ENCODE measurements around the gene CTLA4.

The CTLA4 gene

DNA sequence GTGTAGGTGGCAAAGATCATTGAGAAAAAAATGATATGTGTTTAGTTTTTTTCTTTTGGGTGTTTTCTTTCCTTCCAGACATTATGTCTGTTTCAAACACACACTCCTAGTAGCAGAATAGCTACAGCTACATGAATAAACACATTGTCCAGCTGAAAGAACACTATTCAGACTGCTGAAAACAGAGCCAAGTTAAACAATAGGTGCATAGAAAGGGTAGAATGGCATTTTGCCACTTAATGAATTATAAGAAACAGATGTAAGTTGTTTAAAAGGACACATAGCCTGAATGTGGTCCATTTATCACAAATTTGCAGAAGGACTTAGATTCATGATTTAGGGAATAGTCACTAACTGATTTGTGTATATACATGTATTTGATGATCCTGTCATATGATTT lies 20.1 kb downstream of the CTLA4 start:
- TF ChIP-seq, protein P1, sequence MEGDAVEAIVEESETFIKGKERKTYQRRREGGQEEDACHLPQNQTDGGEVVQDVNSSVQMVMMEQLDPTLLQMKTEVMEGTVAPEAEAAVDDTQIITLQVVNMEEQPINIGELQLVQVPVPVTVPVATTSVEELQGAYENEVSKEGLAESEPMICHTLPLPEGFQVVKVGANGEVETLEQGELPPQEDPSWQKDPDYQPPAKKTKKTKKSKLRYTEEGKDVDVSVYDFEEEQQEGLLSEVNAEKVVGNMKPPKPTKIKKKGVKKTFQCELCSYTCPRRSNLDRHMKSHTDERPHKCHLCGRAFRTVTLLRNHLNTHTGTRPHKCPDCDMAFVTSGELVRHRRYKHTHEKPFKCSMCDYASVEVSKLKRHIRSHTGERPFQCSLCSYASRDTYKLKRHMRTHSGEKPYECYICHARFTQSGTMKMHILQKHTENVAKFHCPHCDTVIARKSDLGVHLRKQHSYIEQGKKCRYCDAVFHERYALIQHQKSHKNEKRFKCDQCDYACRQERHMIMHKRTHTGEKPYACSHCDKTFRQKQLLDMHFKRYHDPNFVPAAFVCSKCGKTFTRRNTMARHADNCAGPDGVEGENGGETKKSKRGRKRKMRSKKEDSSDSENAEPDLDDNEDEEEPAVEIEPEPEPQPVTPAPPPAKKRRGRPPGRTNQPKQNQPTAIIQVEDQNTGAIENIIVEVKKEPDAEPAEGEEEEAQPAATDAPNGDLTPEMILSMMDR (IDR thresholded peaks at IDR 0.05; ENCODE audit: insufficient read depth, missing control alignments): no peak
- FAIRE-seq: no peak
- no peak for DNase-seq (ENCODE audit: insufficient read length, low spot score)

DNA sequence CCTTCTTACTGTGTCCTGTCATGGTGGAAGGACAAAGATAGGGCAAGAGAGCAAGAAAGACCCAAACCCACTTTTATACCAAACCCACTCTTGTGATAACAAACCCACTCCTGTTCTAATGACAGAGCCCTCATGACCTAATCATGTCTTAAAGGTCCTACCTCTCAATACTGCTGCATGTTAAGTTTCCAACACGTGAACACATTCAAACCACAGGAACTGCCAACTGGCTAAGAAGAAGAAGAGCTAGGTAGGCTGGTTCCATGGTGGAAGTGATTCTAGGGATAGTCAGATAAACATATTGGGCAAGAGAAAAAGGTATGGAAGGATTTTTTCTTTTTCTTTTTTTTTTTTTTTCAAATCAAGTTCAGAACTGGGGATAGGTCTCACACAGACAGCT lies 22.0 kb downstream of the CTLA4 start:
- TF ChIP-seq, protein P1 (IDR thresholded peaks at IDR 0.05; ENCODE audit: insufficient read depth, missing control alignments): no peak
- DNase-seq (ENCODE audit: insufficient read length, low spot score) (no peak), FAIRE-seq (no peak)

DNA sequence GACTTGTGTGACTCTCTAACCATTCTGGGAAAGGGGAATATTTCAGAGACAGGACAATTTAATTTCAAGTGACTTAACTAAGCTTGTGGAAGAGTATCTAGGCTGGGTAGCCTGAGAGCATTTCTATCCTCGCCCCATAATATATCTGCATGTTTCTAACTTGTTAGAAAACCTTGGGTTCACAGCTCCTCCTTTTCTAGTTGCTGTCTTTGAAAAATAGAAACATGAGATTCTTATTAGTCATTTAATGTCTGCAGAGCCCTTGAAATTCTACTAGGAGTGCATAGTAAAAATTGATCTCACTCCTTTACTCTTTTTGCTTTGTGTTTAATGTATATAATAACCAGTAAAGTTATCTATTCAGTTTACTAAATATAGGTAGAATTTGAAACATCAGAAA lies 22.4 kb downstream of the CTLA4 start:
- FAIRE-seq: no peak
- DNase-seq (ENCODE audit: insufficient read length, low spot score): no peak
- TF ChIP-seq, protein P1 (IDR thresholded peaks at IDR 0.05; ENCODE audit: insufficient read depth, missing control alignments): no peak

DNA sequence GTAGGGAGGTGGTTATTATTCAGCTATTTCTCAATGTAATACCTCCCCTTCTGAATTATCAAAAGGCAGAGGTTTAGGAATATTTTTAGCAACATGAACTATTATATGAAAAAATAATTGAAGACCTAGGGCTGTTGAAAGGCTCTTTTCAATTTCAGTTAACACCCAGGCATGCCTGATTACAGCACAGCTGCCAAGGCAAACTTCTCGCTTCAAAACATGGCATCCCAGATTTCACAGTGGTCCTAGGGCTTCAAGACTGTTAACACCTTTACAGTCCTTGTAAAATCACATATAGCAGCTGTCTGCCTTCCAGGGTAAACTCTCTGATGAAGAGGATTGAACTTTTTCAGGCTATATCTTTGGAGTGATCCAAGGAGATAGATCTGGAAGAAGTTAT lies 23.2 kb downstream of the CTLA4 start:
- FAIRE-seq: no peak
- no peak for DNase-seq (ENCODE audit: insufficient read length, low spot score)

DNA sequence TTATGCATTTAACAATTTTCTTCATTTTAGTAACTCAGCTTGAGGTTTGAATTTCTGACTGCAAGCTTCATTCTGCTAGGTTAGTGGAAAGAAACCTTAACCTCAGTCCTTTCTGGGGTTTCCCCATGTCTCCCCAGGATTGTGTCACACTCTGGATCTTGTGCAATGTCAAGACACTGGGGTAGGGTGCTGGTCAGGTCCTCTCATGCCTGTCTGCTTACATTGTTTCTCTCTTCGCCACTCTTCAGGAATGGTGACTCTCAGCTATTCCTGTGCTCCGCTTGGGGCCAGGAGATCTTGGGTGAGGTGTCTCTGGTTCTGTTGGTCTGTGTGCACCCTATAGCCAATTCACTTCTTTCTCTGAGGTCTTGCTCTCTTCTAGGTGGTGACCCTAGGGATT lies 23.9 kb downstream of the CTLA4 start:
- TF ChIP-seq, protein P1 (IDR thresholded peaks at IDR 0.05; ENCODE audit: insufficient read depth, missing control alignments): no peak
- DNase-seq (ENCODE audit: insufficient read length, low spot score) (no peak), FAIRE-seq (no peak)

More for the DNA sequence above, 23.2 kb downstream of the CTLA4 start:
- TF ChIP-seq, protein P1 (IDR thresholded peaks at IDR 0.05; ENCODE audit: insufficient read depth, missing control alignments): no peak

DNA sequence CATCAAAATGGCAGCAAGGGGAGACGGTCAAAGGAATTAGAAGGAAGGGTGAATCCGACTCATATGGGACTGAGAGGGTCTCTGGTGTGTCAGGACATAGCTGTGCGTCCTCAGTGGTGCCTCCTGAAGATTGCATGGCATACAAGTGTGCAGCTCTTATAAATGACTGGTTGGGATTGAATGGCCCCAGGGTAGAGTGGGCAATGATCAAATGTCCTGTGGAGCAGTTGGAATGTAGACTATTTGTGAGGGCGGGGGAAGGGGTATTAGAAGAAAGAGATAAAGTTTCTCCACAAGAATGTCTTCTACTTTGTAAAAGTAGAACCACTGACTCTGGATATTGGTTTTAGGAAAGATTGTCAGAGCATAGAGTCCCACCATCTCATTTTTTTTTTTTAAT lies 24.6 kb downstream of the CTLA4 start:
- TF ChIP-seq, protein P1 (IDR thresholded peaks at IDR 0.05; ENCODE audit: insufficient read depth, missing control alignments): no peak
- DNase-seq (ENCODE audit: insufficient read length, low spot score) (no peak), FAIRE-seq (no peak)

DNA sequence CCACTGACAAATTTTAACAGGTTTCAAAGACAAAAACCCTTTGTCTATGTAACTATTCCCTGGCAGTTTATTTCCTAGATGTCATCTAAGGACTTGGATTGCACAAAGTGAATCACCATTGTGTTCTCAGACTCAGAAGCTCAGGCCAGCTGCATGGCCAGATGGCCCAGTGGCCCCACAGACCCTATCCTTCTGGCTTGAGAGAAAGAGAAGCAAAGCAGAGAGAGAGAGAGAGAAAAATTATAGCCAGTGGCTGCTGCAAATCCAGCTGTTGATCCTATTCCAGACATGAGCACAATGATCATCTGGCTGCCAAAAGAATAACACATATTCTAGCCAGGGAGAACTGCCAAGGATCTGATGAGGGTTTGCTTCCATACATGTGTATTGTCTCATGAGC lies 25.8 kb downstream of the CTLA4 start:
- TF ChIP-seq, protein P1 (IDR thresholded peaks at IDR 0.05; ENCODE audit: insufficient read depth, missing control alignments): no peak
- no peak for DNase-seq (ENCODE audit: insufficient read length, low spot score)
- FAIRE-seq: no peak
